HCT116 (cell line): ENCODE results near the gene NIN. TPM values are rescaled to one million over a fixed set of nuclear protein-coding genes. Genes with fewer than 3 reads are reported as not detected.

Source experiments
- ATAC-seq: fragments of 200-7000 bp; cut with Tn5 transposase; 2 replicates; pipeline ENCODE4 v1.9.1; 2020; ENCODE audit warnings: mild to moderate bottlenecking, moderate library complexity
- BruUV-seq: library from RNA; stranded (reverse); fragments of 400-500 nt; replicated peaks from 2 replicates; lab custom pipeline; 2021; lab: Mats Ljungman, UMichigan
- CTCF ChIA-PET: fragments of 300-600 bp; sonication (Branson Sonifier 250); formaldehyde crosslinking; loops from one replicate; lab custom pipeline; 2021; ENCODE audit warnings: antibody characterized with exemption; lab: Charles Lee
- POLR2A ChIA-PET: fragments of 300-600, 350-600 bp; sonication (Branson Sonifier 250); formaldehyde crosslinking; loops from one replicate; lab custom pipeline; 2021; ENCODE audit warnings: antibody characterized with exemption; lab: Charles Lee
- RAD21 ChIA-PET, 2 experiments: fragments of 300-600 bp; sonication (Branson Sonifier 250); formaldehyde crosslinking; loops; one replicate each; lab custom pipeline; 2023; ENCODE audit warnings: low total read pairs in 2 of 2; ENCODE audit not compliant: uncharacterized antibody in 2 of 2, unreplicated experiment in 2 of 2, low non-redundant PET in 1 of 2; lab: Charles Lee
- DNase-seq: peaks from one replicate; pipeline ENCODE4 v3.0.0-alpha.2; 2010; ENCODE audit warnings: low read depth, low spot score
- H2AFZ ChIP-seq: fragments of 200-600 bp; shearing (Covaris generic), sonication (generic); 2 replicates; pipeline ENCODE4 v1.6.1; 2017; ENCODE audit warnings: low read depth, mixed run types, mixed read lengths, antibody characterized with exemption, low read length; ENCODE audit not compliant: poor library complexity, severe bottlenecking
- H3K27ac ChIP-seq: 2 replicates; pipeline ENCODE4 v1.5.1; 2012; ENCODE audit warnings: low read depth, low read length
- H3K27me3 ChIP-seq: fragments of 200-600 bp; sonication (generic); 2 replicates; pipeline ENCODE4 v1.6.1; 2016; ENCODE audit warnings: mixed run types, low read length, mixed read lengths; ENCODE audit not compliant: insufficient read depth
- H3K36me3 ChIP-seq, 2 experiments: fragments of 200-500 bp in 1 of 2; fragments of 200-600 bp in 1 of 2; sonication (Bioruptor generic) in 1 of 2; sonication (generic) in 1 of 2; 2 replicates each; pipeline versions ENCODE4 v1.5.1 to v1.6.1; 2014 to 2016; ENCODE audit warnings: low read length in 2 of 2, inconsistent platforms in 1 of 2, mixed read lengths in 1 of 2, mixed run types in 1 of 2; ENCODE audit not compliant: insufficient read depth in 2 of 2, control insufficient read depth in 1 of 2
- H3K4me1 ChIP-seq, 2 experiments: fragments of 200-600 bp in 1 of 2; sonication (generic) in 1 of 2; 2 replicates each; pipeline versions ENCODE4 v1.5.1 to v1.6.1; 2012 to 2017; ENCODE audit warnings: low read length in 2 of 2, inconsistent platforms in 1 of 2, mild to moderate bottlenecking in 1 of 2, mixed read lengths in 1 of 2, mixed run types in 1 of 2, moderate library complexity in 1 of 2; ENCODE audit not compliant: insufficient read depth in 2 of 2, control insufficient read depth in 1 of 2
- H3K4me2 ChIP-seq: fragments of 200-600 bp; sonication (generic); 2 replicates; pipeline ENCODE4 v1.6.1; 2017; ENCODE audit warnings: mixed run types, low read length, mixed read lengths
- H3K4me3 ChIP-seq, 2 experiments: fragments of 200-600 bp in 1 of 2; sonication (generic) in 1 of 2; replicated peaks in 1 of 2; 2 replicates each; pipeline ENCODE4 v1.5.1; 2011 to 2016; ENCODE audit warnings: low read length in 2 of 2, control low read depth in 1 of 2, low read depth in 1 of 2, mild to moderate bottlenecking in 1 of 2, mixed read lengths in 1 of 2, mixed run types in 1 of 2
- H3K79me2 ChIP-seq: fragments of 200-600 bp; sonication (generic); 2 replicates; pipeline ENCODE4 v1.6.1; 2017; ENCODE audit warnings: mild to moderate bottlenecking, mixed run types, low read length, moderate library complexity, mixed read lengths; ENCODE audit not compliant: insufficient read depth
- H3K9ac ChIP-seq: fragments of 200-600 bp; sonication (generic); 2 replicates; pipeline ENCODE4 v1.6.1; 2016; ENCODE audit warnings: low read length, mixed read lengths
- H3K9me2 ChIP-seq: fragments of 200-600 bp; sonication (generic), shearing (Covaris generic); 2 replicates; pipeline ENCODE4 v1.6.1; 2017; ENCODE audit warnings: mixed run types, mild to moderate bottlenecking, moderate library complexity; ENCODE audit not compliant: insufficient read depth
- H3K9me3 ChIP-seq, 2 experiments: fragments of 200-500 bp in 1 of 2; fragments of 200-600 bp in 1 of 2; sonication (Bioruptor generic) in 1 of 2; sonication (generic) in 1 of 2; 2 replicates each; pipeline ENCODE4 v1.6.1; 2014 to 2017; ENCODE audit warnings: low read length in 2 of 2, mixed read lengths in 2 of 2, inconsistent platforms in 1 of 2, low read depth in 1 of 2, mild to moderate bottlenecking in 1 of 2, mixed run types in 1 of 2, moderate library complexity in 1 of 2; ENCODE audit not compliant: control insufficient read depth in 1 of 2, insufficient read depth in 1 of 2
- H4K20me1 ChIP-seq: fragments of 200-600 bp; sonication (generic), shearing (Covaris generic); 2 replicates; pipeline ENCODE4 v1.6.1; 2017; ENCODE audit warnings: mixed run types, mild to moderate bottlenecking, moderate library complexity; ENCODE audit not compliant: insufficient read depth
- CTCF ChIP-seq, 3 experiments: fragments of 200-600 bp in 1 of 3; sonication (generic) in 1 of 3; IDR thresholded peaks in 2 of 3; conservative IDR thresholded peaks in 1 of 3; 2 replicates each; pipeline ENCODE4 v1.5.1; 2012 to 2017; ENCODE audit warnings: low read depth in 2 of 3, low read length in 2 of 3, antibody characterized with exemption in 1 of 3, borderline replicate concordance in 1 of 3, control low read depth in 1 of 3, mild to moderate bottlenecking in 1 of 3, mixed read lengths in 1 of 3, mixed run types in 1 of 3, moderate library complexity in 1 of 3; ENCODE audit not compliant: insufficient read depth in 1 of 3
- EZH2 ChIP-seq: fragments of 200-600 bp; sonication (generic); IDR thresholded peaks from 2 replicates; pipeline ENCODE4 v1.6.1; 2017; ENCODE audit warnings: antibody characterized with exemption, mixed run types
- EZH2phosphoT487 ChIP-seq: fragments of 200-600 bp; IDR thresholded peaks from 2 replicates; pipeline ENCODE4 v1.6.1; 2018; ENCODE audit warnings: antibody characterized with exemption, borderline replicate concordance
- JUND ChIP-seq: IDR thresholded peaks from 2 replicates; pipeline ENCODE4 v1.6.1; 2012
- SP1 ChIP-seq: IDR thresholded peaks from 2 replicates; pipeline ENCODE4 v1.6.1; 2012; ENCODE audit warnings: low read depth
- TCF7L2 ChIP-seq: IDR thresholded peaks from 2 replicates; pipeline ENCODE4 v1.7.0; 2011; ENCODE audit warnings: borderline replicate concordance, inconsistent platforms; ENCODE audit not compliant: insufficient read depth, insufficient read length; ENCODE audit errors: extremely low read depth
- ZNF274 ChIP-seq: fragments of 200-500 bp; sonication (Bioruptor generic); IDR thresholded peaks from 2 replicates; pipeline ENCODE4 v1.6.1; 2014; ENCODE audit warnings: mild to moderate bottlenecking, low read depth, low read length, inconsistent platforms
- intact Hi-C: fragments of 100-400 bp; cut with micrococcal nuclease; formaldehyde crosslinking; loops from 2 replicates; pipeline ENCODE4 v1.10.0; 2022
- total RNA-seq: library from RNA; stranded (reverse); gene quantifications from one replicate; pipeline ENCODE4 v1.2.1, GENCODE V29; 2021; ENCODE audit not compliant: unreplicated experiment

NIN gene
- total RNA-seq, 1 experiment from 2014 or later: 39.6 TPM

GRCh38 chr14:50839048-50839447, 8.1 kb upstream of the NIN start:
- no peaks in the 10 kb centered on the region for H3K27me3 ChIP-seq
- H3K9ac ChIP-seq: no peak overlapping the region
- H3K4me1 ChIP-seq: peaks cover 0 to 3% of the 10 kb centered on the region in 2 experiments; a peak in 1 of 4 replicates
- no peak overlapping the region for H2AFZ ChIP-seq
- DNase-seq (no peak), ATAC-seq (no peak)
- H4K20me1 ChIP-seq: no peaks in the 10 kb centered on the region
- H3K9me3 ChIP-seq: no peaks in the 10 kb centered on the region
- H3K9me2 ChIP-seq: no peaks in the 10 kb centered on the region
- CTCF ChIA-PET: no interaction called here
- no TSS peak for BruUV-seq
- intact Hi-C loops: no loop called here
- POLR2A ChIA-PET: no interaction called here
- TF ChIP-seq EZH2phosphoT487: no peak
- TF ChIP-seq TCF7L2: no peak
- TF ChIP-seq CTCF (IDR thresholded peaks at IDR 0.05 in 2 of 3, conservative IDR thresholded peaks at IDR 0.05 in 1 of 3; ENCODE audit: borderline replicate concordance in 1 of 3, insufficient read depth in 1 of 3, low read depth in 2 of 3, low read length in 2 of 3): no peak
- H3K27ac ChIP-seq: no peak overlapping the region
- RAD21 ChIA-PET: no interaction called here
- H3K4me2 ChIP-seq: no peak overlapping the region
- H3K4me3 ChIP-seq: no peak overlapping the region
- H3K36me3 ChIP-seq: no peaks in the 10 kb centered on the region
- no peaks in the 10 kb centered on the region for H3K79me2 ChIP-seq

- Histone ChIP-seq H3K9ac (no peak overlapping the region), H3K4me1 (peaks cover 0 to 3% of the 10 kb centered on the region in 2 experiments; a peak in 1 of 4 replicates), H3K27me3 (no peaks in the 10 kb centered on the region), H4K20me1 (no peaks in the 10 kb centered on the region), H2AFZ (no peak overlapping the region), H3K9me2 (no peaks in the 10 kb centered on the region), H3K79me2 (no peaks in the 10 kb centered on the region), H3K27ac (no peak overlapping the region), H3K9me3 (no peaks in the 10 kb centered on the region), H3K36me3 (no peaks in the 10 kb centered on the region), H3K4me3 (no peak overlapping the region), H3K4me2 (no peak overlapping the region)
- intact Hi-C loops: no loop called here
- no TSS peak for BruUV-seq
- DNase-seq: no peak
- TF ChIP-seq ZNF274: no peak
- TF ChIP-seq SP1: no peak
- TF ChIP-seq EZH2: no peak
- TF ChIP-seq JUND: no peak
- no peak for TF ChIP-seq EZH2phosphoT487
- POLR2A ChIA-PET: no interaction called here
- RAD21 ChIA-PET: no interaction called here
- CTCF ChIA-PET: no interaction called here
- ATAC-seq: no peak
Measured at GRCh38 chr14:50837850-50838470, 7.0 kb upstream of the NIN start.
